ENCODE results near the gene SLC45A1.

Gene SLC45A1

GRCh38 chr1:8311068-8311718 is 6.7 kb upstream of the SLC45A1 start:
- DNase-seq (ENCODE audit: low read depth in 1 of 2, low spot score in 1 of 2): no peak

- DNase-seq (ENCODE audit: low read depth in 1 of 2, low spot score in 1 of 2): no peak
These were observed 5.4 kb upstream of the SLC45A1 start for GRCh38 chr1:8312235-8313218.

GRCh38 chr1:8313231-8313630 is 4.7 kb upstream of the SLC45A1 start:
- DNase-seq (ENCODE audit: low read depth in 1 of 2, low spot score in 1 of 2): no peak

GRCh38 chr1:8314346-8315280 is 3.3 kb upstream of the SLC45A1 start:
- peak in 1 of 2 donors; percentile 25 for DNase-seq (ENCODE audit: low read depth in 1 of 2, low spot score in 1 of 2)

- no peak for DNase-seq (ENCODE audit: low read depth in 1 of 2, low spot score in 1 of 2)
These were observed 2.1 kb upstream of the SLC45A1 start for GRCh38 chr1:8315573-8316475.

- no peak for DNase-seq (ENCODE audit: low read depth in 1 of 2, low spot score in 1 of 2)
These were observed 522 bp downstream of the SLC45A1 start for GRCh38 chr1:8318436-8318835.

GRCh38 chr1:8321612-8322011 is 3.7 kb downstream of the SLC45A1 start:
- no peak for DNase-seq (ENCODE audit: low read depth in 1 of 2, low spot score in 1 of 2)

GRCh38 chr1:8323706-8324105 is 5.8 kb downstream of the SLC45A1 start:
- DNase-seq (ENCODE audit: low read depth in 1 of 2, low spot score in 1 of 2): no peak

- DNase-seq (ENCODE audit: low read depth in 1 of 2, low spot score in 1 of 2): no peak
These were observed 6.4 kb downstream of the SLC45A1 start for GRCh38 chr1:8324176-8324810.

GRCh38 chr1:8325771-8326170 is 7.9 kb downstream of the SLC45A1 start:
- no peak for DNase-seq (ENCODE audit: low read depth in 1 of 2, low spot score in 1 of 2)

- DNase-seq (ENCODE audit: low read depth in 1 of 2, low spot score in 1 of 2): no peak
These were observed 8.4 kb downstream of the SLC45A1 start for GRCh38 chr1:8326265-8326664.

- no peak for DNase-seq (ENCODE audit: low read depth in 1 of 2, low spot score in 1 of 2)
These were observed 10.4 kb downstream of the SLC45A1 start for GRCh38 chr1:8328271-8328670.

- DNase-seq (ENCODE audit: low read depth in 1 of 2, low spot score in 1 of 2): no peak
These were observed 11.5 kb downstream of the SLC45A1 start for GRCh38 chr1:8329439-8329838.

- no peak for DNase-seq (ENCODE audit: low read depth in 1 of 2, low spot score in 1 of 2)
These were observed 11.9 kb downstream of the SLC45A1 start for GRCh38 chr1:8329858-8330257.

GRCh38 chr1:8330271-8331125 is 12.6 kb downstream of the SLC45A1 start:
- no peak for DNase-seq (ENCODE audit: low read depth in 1 of 2, low spot score in 1 of 2)

- DNase-seq (ENCODE audit: low read depth in 1 of 2, low spot score in 1 of 2): no peak
These were observed 14.9 kb downstream of the SLC45A1 start for GRCh38 chr1:8332806-8333205.

GRCh38 chr1:8333246-8333987 is 15.5 kb downstream of the SLC45A1 start:
- DNase-seq (ENCODE audit: low read depth in 1 of 2, low spot score in 1 of 2): no peak
